Loucy (cell line): ENCODE measurements around the gene NXN.

Source experiments
- H2AFZ ChIP-seq: fragments of 200-600 bp; sonication (generic); 2 replicates; pipeline ENCODE4 v1.6.0; 2016; ENCODE audit warnings: antibody characterized with exemption, mild to moderate bottlenecking, low read length, moderate library complexity
- H3F3A ChIP-seq: fragments of 200-600 bp; 2 replicates; pipeline ENCODE4 v1.6.0; 2016; ENCODE audit warnings: antibody characterized with exemption, low read depth, mild to moderate bottlenecking
- H3K27me3 ChIP-seq: fragments of 200-600 bp; sonication (generic); 2 replicates; pipeline ENCODE4 v1.6.1; 2014; ENCODE audit warnings: low read length, mild to moderate bottlenecking; ENCODE audit not compliant: insufficient read depth, poor library complexity, severe bottlenecking
- H3K36me3 ChIP-seq: fragments of 200-600 bp; sonication (generic); 2 replicates; pipeline ENCODE4 v1.6.1; 2016; ENCODE audit warnings: low read length; ENCODE audit not compliant: insufficient read depth
- H3K4me1 ChIP-seq: fragments of 200-600 bp; sonication (generic); 2 replicates; pipeline ENCODE4 v1.5.1; 2014; ENCODE audit warnings: low read length, mild to moderate bottlenecking; ENCODE audit not compliant: insufficient read depth, poor library complexity, severe bottlenecking
- H3K4me2 ChIP-seq: fragments of 200-600 bp; sonication (generic); 2 replicates; pipeline ENCODE4 v1.6.0; 2014; ENCODE audit warnings: antibody characterized with exemption, low read length, low read depth, mild to moderate bottlenecking; ENCODE audit not compliant: poor library complexity, severe bottlenecking
- H3K4me3 ChIP-seq: fragments of 200-600 bp; sonication (generic); 2 replicates; pipeline ENCODE4 v1.5.1; 2014; ENCODE audit warnings: low read length, mild to moderate bottlenecking, mixed read lengths; ENCODE audit not compliant: poor library complexity, severe bottlenecking
- H3K79me2 ChIP-seq: fragments of 200-600 bp; sonication (generic); 2 replicates; pipeline ENCODE4 v1.6.1; 2014; ENCODE audit warnings: low read length; ENCODE audit not compliant: insufficient read depth
- H3K9ac ChIP-seq: fragments of 200-600 bp; sonication (generic); 2 replicates; pipeline ENCODE4 v1.6.0; 2014; ENCODE audit warnings: mild to moderate bottlenecking, low read depth, low read length, moderate library complexity; ENCODE audit not compliant: poor library complexity, severe bottlenecking
- H3K9me2 ChIP-seq: fragments of 200-600 bp; sonication (generic); replicated peaks from 2 replicates; pipeline ENCODE4 v1.6.1; 2016; ENCODE audit warnings: low read depth, low read length, mixed read lengths
- H3K9me3 ChIP-seq: fragments of 200-600 bp; sonication (generic); 2 replicates; pipeline ENCODE4 v1.6.1; 2014; ENCODE audit warnings: mild to moderate bottlenecking, antibody characterized with exemption, low read length, low read depth; ENCODE audit not compliant: insufficient read depth
- H4K20me1 ChIP-seq: fragments of 200-600 bp; sonication (generic); 2 replicates; pipeline ENCODE4 v1.6.0; 2014; ENCODE audit warnings: antibody characterized with exemption, low read length, mild to moderate bottlenecking; ENCODE audit not compliant: insufficient read depth, poor library complexity, severe bottlenecking
- EZH2phosphoT487 ChIP-seq: fragments of 200-600 bp; IDR thresholded peaks from 2 replicates; pipeline ENCODE4 v1.6.1; 2018; ENCODE audit warnings: antibody characterized with exemption, mild to moderate bottlenecking, moderate library complexity, borderline replicate concordance
- TF ChIP-seq, protein P1 (sequence below): fragments of 200-600 bp; sonication (generic); conservative IDR thresholded peaks from 2 replicates; pipeline ENCODE4 v1.5.1; 2014; ENCODE audit warnings: mild to moderate bottlenecking, antibody characterized with exemption, low read length

Gene NXN

DNA sequence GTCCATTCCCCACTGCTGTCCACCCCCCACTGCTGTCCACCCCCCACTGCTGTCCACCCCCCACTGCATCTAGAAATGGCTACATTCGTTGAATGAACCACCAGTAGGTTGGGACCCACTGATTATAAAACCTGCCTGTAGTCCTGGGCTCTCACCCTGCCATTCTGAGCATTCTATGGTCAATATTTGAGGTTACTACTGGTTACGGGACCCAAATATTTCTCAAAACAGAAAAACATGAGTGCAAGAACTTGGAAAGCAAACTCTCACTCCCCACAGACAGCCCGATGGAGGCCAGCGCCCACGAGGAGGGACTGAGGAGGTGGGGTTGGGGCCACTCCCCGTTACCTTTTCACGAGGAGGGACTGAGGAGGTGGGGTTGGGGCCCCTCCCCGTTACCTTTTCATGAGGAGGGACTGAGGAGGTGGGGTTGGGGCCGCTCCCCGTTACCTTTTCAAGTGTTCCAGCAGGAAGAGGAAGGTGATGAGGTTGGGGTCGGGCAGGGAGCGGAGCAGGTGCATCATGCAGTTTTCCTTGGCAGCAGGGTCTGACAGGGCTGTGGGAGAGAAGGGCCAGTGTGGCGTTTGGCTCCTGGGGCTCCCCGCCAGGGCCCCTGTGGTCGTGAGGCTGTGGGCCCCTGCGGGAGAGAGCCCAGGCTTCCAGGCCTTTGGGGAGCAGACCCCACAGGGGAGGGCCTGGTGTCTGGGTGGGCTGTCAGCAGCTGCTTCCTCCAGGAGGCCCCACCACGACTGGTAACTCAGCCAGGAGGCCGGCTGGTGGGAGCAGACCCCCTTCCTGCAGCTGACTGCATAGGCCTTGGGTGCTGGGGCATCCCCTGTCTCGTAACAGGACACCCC, 29.9 kb upstream of the NXN start:
- Histone ChIP-seq H3K4me2 (no peak overlapping the region), H3K4me3 (no peak overlapping the region), H3K9ac (no peak overlapping the region), H3K36me3 (peaks cover 12% of the 10 kb centered on the region; the same call in 1 of the 2 replicates), H3K79me2 (no peaks in the 10 kb centered on the region), H3K9me2 (no peaks in the 10 kb centered on the region), H2AFZ (no peak overlapping the region), H3F3A (no peaks in the 10 kb centered on the region), H3K27me3 (no peaks in the 10 kb centered on the region), H3K9me3 (no peaks in the 10 kb centered on the region), H4K20me1 (no peaks in the 10 kb centered on the region), H3K4me1 (peaks cover 4% of the 10 kb centered on the region)
- TF ChIP-seq EZH2phosphoT487, result no peak
- TF ChIP-seq, protein P1, sequence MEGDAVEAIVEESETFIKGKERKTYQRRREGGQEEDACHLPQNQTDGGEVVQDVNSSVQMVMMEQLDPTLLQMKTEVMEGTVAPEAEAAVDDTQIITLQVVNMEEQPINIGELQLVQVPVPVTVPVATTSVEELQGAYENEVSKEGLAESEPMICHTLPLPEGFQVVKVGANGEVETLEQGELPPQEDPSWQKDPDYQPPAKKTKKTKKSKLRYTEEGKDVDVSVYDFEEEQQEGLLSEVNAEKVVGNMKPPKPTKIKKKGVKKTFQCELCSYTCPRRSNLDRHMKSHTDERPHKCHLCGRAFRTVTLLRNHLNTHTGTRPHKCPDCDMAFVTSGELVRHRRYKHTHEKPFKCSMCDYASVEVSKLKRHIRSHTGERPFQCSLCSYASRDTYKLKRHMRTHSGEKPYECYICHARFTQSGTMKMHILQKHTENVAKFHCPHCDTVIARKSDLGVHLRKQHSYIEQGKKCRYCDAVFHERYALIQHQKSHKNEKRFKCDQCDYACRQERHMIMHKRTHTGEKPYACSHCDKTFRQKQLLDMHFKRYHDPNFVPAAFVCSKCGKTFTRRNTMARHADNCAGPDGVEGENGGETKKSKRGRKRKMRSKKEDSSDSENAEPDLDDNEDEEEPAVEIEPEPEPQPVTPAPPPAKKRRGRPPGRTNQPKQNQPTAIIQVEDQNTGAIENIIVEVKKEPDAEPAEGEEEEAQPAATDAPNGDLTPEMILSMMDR, result no peak

GRCh38 chr17:1008008-1008761, 28.6 kb upstream of the NXN start:
- TF ChIP-seq EZH2phosphoT487, result no peak
- TF ChIP-seq, protein P1, result no peak
- Histone ChIP-seq H3K4me1 (peaks cover 4% of the 10 kb centered on the region), H3K4me3 (no peak overlapping the region), H3K9ac (no peak overlapping the region), H3K9me2 (no peaks in the 10 kb centered on the region), H3F3A (no peaks in the 10 kb centered on the region), H3K27me3 (no peaks in the 10 kb centered on the region), H4K20me1 (no peaks in the 10 kb centered on the region), H3K9me3 (no peaks in the 10 kb centered on the region), H3K36me3 (peaks cover 15% of the 10 kb centered on the region; the same call in 1 of the 2 replicates), H2AFZ (no peak overlapping the region), H3K79me2 (no peaks in the 10 kb centered on the region), H3K4me2 (no peak overlapping the region)

DNA sequence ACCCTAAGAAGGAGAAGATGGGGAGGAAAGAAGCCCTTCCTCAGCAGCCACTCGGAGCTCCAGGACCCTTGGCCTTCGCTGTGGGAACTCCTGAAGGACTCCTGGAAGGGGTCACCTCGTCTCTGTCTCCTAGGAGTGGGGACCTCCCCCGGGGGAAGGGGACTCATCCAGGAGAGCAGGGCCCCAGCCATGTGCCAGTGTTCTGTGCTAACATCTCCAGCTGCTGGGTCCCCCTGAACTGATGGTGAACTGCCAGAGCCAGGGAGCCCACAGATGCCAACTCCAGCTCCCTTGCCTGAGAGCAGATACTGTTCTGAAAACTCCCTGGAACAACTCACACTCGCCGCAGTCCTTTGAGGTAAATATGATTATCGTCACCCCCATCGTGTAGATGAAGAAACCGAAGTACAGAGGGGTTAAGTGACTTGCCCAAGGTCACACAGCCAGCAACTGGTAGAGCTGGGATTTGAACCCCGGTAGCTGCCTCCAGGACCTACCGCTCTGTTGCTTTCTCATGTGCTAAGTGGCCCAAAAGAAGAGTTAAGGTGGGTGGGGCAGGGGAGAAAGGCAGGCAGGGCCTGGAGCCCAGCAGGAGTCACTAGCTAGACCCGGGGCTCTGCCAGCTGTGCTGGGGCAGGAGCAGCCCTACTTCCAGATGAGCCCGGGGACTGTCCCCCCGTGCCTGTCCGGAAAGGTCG, 27.9 kb upstream of the NXN start:
- Histone ChIP-seq H3K79me2 (no peaks in the 10 kb centered on the region), H3K27me3 (no peaks in the 10 kb centered on the region), H3K9me2 (no peaks in the 10 kb centered on the region), H3K4me3 (no peak overlapping the region), H2AFZ (no peak overlapping the region), H3K9me3 (no peaks in the 10 kb centered on the region), H3F3A (no peaks in the 10 kb centered on the region), H3K36me3 (peaks cover 20% of the 10 kb centered on the region; the same call in 1 of the 2 replicates), H4K20me1 (no peaks in the 10 kb centered on the region), H3K4me1 (peaks cover 4% of the 10 kb centered on the region), H3K4me2 (no peak overlapping the region), H3K9ac (no peak overlapping the region)
- TF ChIP-seq, protein P1, result no peak
- TF ChIP-seq EZH2phosphoT487, result no peak
